ENCODE data around the gene NINL.
"Not testable (repeated sequence)": the region's sequence is repeated elsewhere in the genome, so short reads cannot be mapped to it uniquely, and the experiment has no call there.

Gene NINL

DNA sequence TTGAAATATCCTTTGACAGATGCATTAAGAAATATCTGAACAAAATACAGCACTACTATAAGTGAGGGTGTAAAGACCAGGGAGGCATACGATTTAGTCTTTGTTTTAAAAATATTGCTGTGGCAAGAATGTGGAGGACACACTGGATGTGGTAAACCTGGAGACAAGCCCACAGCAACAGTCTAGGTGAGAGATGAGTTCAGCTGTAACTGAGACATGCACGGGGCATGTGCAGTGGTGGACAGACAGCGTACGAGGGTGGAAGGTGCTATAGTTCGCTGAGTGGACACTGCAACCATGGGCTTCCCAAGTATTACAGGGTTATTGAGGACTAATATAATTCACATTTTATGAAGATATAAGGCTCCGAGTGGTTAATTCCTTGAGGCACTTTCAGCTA is 36.7 kb upstream of the NINL start:
- Histone ChIP-seq H3K4me3 (ENCODE audit: low read length) (0 out of 2 replicates have a peak overlapping the region, but pooled peaks have one; percentile 75), H3K27me3 (ENCODE audit: insufficient read depth, low read length) (peaks cover 24% of the 10 kb centered on the region), H3K27ac (ENCODE audit: low read depth, low read length) (no peak overlapping the region), H3K9ac (ENCODE audit: low read depth, low read length) (no peak overlapping the region), H3K4me1 (ENCODE audit: insufficient read depth, low read length) (peaks cover 20% of the 10 kb centered on the region), H3K9me3 (ENCODE audit: insufficient read depth, low read depth, low read length) (no peaks in the 10 kb centered on the region), H3K36me3 (ENCODE audit: insufficient read depth, low read length) (no peaks in the 10 kb centered on the region)
- 93% methylated on average over 6 of the region's 6 CpGs for WGBS

- no peak overlapping the region for H3K9ac ChIP-seq (ENCODE audit: low read depth, low read length)
- peaks cover 15% of the 10 kb centered on the region; the same call in 1 of the 2 replicates for H3K36me3 ChIP-seq (ENCODE audit: insufficient read depth, low read length)
- no peak overlapping the region for H3K27ac ChIP-seq (ENCODE audit: low read depth, low read length)
- peaks cover 22% of the 10 kb centered on the region for H3K27me3 ChIP-seq (ENCODE audit: insufficient read depth, low read length)
- peaks cover 12% of the 10 kb centered on the region for H3K4me1 ChIP-seq (ENCODE audit: insufficient read depth, low read length)
- WGBS, result 97% methylated on average over 3 of the region's 3 CpGs
- H3K4me3 ChIP-seq (ENCODE audit: low read length), result no peak overlapping the region
- no peaks in the 10 kb centered on the region for H3K9me3 ChIP-seq (ENCODE audit: insufficient read depth, low read depth, low read length)
These were observed 34.2 kb upstream of the NINL start for GRCh38 chr20:25619514-25619913.

- H3K36me3 ChIP-seq (ENCODE audit: insufficient read depth, low read length), result peaks cover 3% of the 10 kb centered on the region; the same call in 1 of the 2 replicates
- WGBS, result 91% methylated on average over 3 of the region's 3 CpGs
- H3K9me3 ChIP-seq (ENCODE audit: insufficient read depth, low read depth, low read length), result no peaks in the 10 kb centered on the region
- no peaks in the 10 kb centered on the region for H3K27me3 ChIP-seq (ENCODE audit: insufficient read depth, low read length)
- no peak overlapping the region for H3K27ac ChIP-seq (ENCODE audit: low read depth, low read length)
- H3K4me3 ChIP-seq (ENCODE audit: low read length), result no peak overlapping the region
- peaks cover 5% of the 10 kb centered on the region; the same call in 1 of the 2 replicates for H3K4me1 ChIP-seq (ENCODE audit: insufficient read depth, low read length)
- H3K9ac ChIP-seq (ENCODE audit: low read depth, low read length), result no peak overlapping the region
These were observed 23.4 kb upstream of the NINL start for GRCh38 chr20:25608774-25609173.

DNA sequence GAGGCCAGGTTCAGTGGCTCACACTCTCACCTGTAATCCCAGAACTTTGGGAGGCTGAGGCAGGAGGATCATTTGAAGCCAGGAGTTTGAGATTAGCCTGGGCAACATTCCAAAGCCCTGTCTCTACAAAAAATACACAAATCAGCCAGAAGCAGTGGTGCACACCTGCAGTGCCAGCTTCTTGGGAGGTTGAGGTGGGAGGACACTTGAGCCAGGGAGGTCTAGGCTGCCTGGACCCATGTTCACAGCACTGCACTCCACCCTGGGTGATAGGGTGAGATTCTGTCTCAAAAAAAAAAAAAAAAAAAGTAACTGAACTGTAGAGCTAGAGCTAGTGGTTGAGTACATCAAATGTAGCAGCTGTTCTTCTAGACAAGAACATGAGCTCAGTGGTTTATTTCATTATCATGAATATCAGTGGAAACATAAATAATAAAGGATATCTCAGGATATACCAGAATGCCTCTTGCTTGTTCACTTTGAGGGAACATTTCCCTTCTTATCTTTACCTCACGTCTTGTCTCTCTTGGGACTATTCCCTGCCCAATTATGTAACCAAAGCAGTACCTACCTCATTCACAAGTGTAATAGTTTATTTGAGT is 20.9 kb upstream of the NINL start:
- H3K4me1 ChIP-seq (ENCODE audit: insufficient read depth, low read length), result peaks cover 5% of the 10 kb centered on the region; the same call in 1 of the 2 replicates
- no peaks in the 10 kb centered on the region for H3K9me3 ChIP-seq (ENCODE audit: insufficient read depth, low read depth, low read length)
- no peak overlapping the region for H3K9ac ChIP-seq (ENCODE audit: low read depth, low read length)
- no peaks in the 10 kb centered on the region for H3K27me3 ChIP-seq (ENCODE audit: insufficient read depth, low read length)
- H3K4me3 ChIP-seq (ENCODE audit: low read length), result no peak overlapping the region
- no peaks in the 10 kb centered on the region for H3K36me3 ChIP-seq (ENCODE audit: insufficient read depth, low read length)
- H3K27ac ChIP-seq (ENCODE audit: low read depth, low read length), result no peak overlapping the region
- WGBS, result 94% methylated on average over 1 of the region's 1 CpG

DNA sequence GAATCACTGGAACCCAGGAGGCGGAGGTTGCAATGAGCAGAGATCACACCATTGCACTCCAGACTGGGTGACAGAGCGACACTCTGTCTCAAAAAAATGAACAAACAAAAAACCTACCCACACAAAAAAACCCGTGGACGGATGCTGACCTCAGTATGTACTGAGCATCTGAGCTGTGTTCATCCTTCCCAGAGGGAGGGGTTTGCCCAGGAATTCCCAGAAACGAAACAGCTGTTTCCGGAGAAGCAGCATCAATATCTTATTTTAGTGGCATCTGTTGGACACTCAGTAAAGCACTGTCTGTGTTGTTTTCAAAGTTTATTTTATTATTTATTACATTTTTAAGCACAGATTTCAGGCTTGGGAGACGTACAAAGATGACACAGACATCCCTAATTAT is 19.8 kb upstream of the NINL start:
- H3K9me3 ChIP-seq (ENCODE audit: insufficient read depth, low read depth, low read length), result no peaks in the 10 kb centered on the region
- H3K27ac ChIP-seq (ENCODE audit: low read depth, low read length), result no peak overlapping the region
- no peak overlapping the region for H3K9ac ChIP-seq (ENCODE audit: low read depth, low read length)
- WGBS, result 92% methylated on average over 6 of the region's 7 CpGs
- no peak overlapping the region for H3K4me3 ChIP-seq (ENCODE audit: low read length)
- no peaks in the 10 kb centered on the region for H3K36me3 ChIP-seq (ENCODE audit: insufficient read depth, low read length)
- H3K27me3 ChIP-seq (ENCODE audit: insufficient read depth, low read length), result no peaks in the 10 kb centered on the region
- peaks cover 5% of the 10 kb centered on the region; the same call in 1 of the 2 replicates for H3K4me1 ChIP-seq (ENCODE audit: insufficient read depth, low read length)

DNA sequence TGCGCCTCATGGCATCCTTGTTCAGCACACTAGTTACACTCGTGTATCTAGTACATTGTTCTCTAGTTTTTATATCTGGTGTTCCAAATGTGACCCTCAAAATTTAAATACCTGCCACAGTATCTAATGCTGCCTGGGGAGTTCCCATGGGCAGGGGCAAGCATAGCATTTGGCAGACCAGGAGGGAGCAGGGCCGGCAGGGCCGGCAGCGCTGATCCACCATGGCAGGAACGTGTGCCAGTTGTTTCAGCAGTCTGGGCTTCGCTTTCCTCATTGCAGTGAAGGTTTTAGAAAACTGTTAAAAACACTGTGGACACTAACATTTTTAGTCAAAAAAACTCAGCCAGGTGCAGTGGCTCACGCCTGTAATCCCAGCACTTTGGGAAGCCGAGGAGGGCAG is 19.3 kb upstream of the NINL start:
- Histone ChIP-seq H3K36me3 (ENCODE audit: insufficient read depth, low read length) (no peaks in the 10 kb centered on the region), H3K27ac (ENCODE audit: low read depth, low read length) (no peak overlapping the region), H3K4me3 (ENCODE audit: low read length) (no peak overlapping the region), H3K9me3 (ENCODE audit: insufficient read depth, low read depth, low read length) (no peaks in the 10 kb centered on the region), H3K9ac (ENCODE audit: low read depth, low read length) (no peak overlapping the region), H3K27me3 (ENCODE audit: insufficient read depth, low read length) (no peaks in the 10 kb centered on the region), H3K4me1 (ENCODE audit: insufficient read depth, low read length) (peaks cover 5% of the 10 kb centered on the region; the same call in 1 of the 2 replicates)
- 95% methylated on average over 9 of the region's 9 CpGs for WGBS

GRCh38 chr20:25602914-25603309 is 17.6 kb upstream of the NINL start:
- not testable (repeated sequence) for H3K36me3 ChIP-seq (ENCODE audit: insufficient read depth, low read length); H3K27me3 ChIP-seq (ENCODE audit: insufficient read depth, low read length); H3K9ac ChIP-seq (ENCODE audit: low read depth, low read length); H3K4me3 ChIP-seq (ENCODE audit: low read length); H3K4me1 ChIP-seq (ENCODE audit: insufficient read depth, low read length); H3K9me3 ChIP-seq (ENCODE audit: insufficient read depth, low read depth, low read length); H3K27ac ChIP-seq (ENCODE audit: low read depth, low read length)
- WGBS, result 95% methylated on average over 7 of the region's 9 CpGs

- not testable (repeated sequence) for H3K36me3 ChIP-seq (ENCODE audit: insufficient read depth, low read length); H3K4me1 ChIP-seq (ENCODE audit: insufficient read depth, low read length); H3K27ac ChIP-seq (ENCODE audit: low read depth, low read length); H3K9ac ChIP-seq (ENCODE audit: low read depth, low read length); H3K27me3 ChIP-seq (ENCODE audit: insufficient read depth, low read length); H3K4me3 ChIP-seq (ENCODE audit: low read length); H3K9me3 ChIP-seq (ENCODE audit: insufficient read depth, low read depth, low read length)
- 95% methylated on average over 36 of the region's 39 CpGs for WGBS
These were observed 17.0 kb upstream of the NINL start for GRCh38 chr20:25602191-25602913.

DNA sequence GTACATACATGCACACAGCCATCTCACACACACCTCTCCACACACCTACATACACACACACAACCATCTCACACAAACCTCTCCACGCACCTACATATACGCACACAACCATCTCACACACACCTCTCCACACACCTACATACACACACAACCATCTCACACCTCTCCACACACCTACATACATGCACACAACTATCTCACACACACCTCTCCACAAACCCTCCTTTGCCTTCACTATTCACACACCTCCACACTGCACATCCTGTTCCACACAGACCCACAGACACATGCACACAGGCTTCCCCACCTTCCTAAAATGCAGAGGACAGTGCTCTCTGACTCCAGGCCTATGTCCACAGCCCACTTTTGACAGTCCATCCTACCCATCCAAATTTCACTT is 16.3 kb upstream of the NINL start:
- 75% methylated on average over 2 of the region's 2 CpGs for WGBS
- Histone ChIP-seq H3K4me1 (ENCODE audit: insufficient read depth, low read length) (no peaks in the 10 kb centered on the region), H3K9ac (ENCODE audit: low read depth, low read length) (no peak overlapping the region), H3K4me3 (ENCODE audit: low read length) (no peak overlapping the region), H3K27me3 (ENCODE audit: insufficient read depth, low read length) (no peaks in the 10 kb centered on the region), H3K27ac (ENCODE audit: low read depth, low read length) (no peak overlapping the region), H3K9me3 (ENCODE audit: insufficient read depth, low read depth, low read length) (no peaks in the 10 kb centered on the region), H3K36me3 (ENCODE audit: insufficient read depth, low read length) (no peaks in the 10 kb centered on the region)

- Histone ChIP-seq H3K4me1 (ENCODE audit: insufficient read depth, low read length) (no peaks in the 10 kb centered on the region), H3K9me3 (ENCODE audit: insufficient read depth, low read depth, low read length) (no peaks in the 10 kb centered on the region), H3K36me3 (ENCODE audit: insufficient read depth, low read length) (no peaks in the 10 kb centered on the region), H3K4me3 (ENCODE audit: low read length) (no peak overlapping the region), H3K9ac (ENCODE audit: low read depth, low read length) (no peak overlapping the region), H3K27me3 (ENCODE audit: insufficient read depth, low read length) (no peaks in the 10 kb centered on the region), H3K27ac (ENCODE audit: low read depth, low read length) (no peak overlapping the region)
- 90% methylated on average over 10 of the region's 10 CpGs for WGBS
These were observed 15.3 kb upstream of the NINL start for GRCh38 chr20:25600632-25601031.

GRCh38 chr20:25592135-25592852 is 7.0 kb upstream of the NINL start:
- Histone ChIP-seq H3K9me3 (ENCODE audit: insufficient read depth, low read depth, low read length) (no peaks in the 10 kb centered on the region), H3K4me3 (ENCODE audit: low read length) (no peak overlapping the region)
- WGBS, result 87% methylated on average over 7 of the region's 9 CpGs

More at GRCh38 chr20:25592135-25592852, 7.0 kb upstream of the NINL start:
- Histone ChIP-seq H3K27ac (ENCODE audit: low read depth, low read length) (no peak overlapping the region), H3K4me1 (ENCODE audit: insufficient read depth, low read length) (no peaks in the 10 kb centered on the region), H3K36me3 (ENCODE audit: insufficient read depth, low read length) (no peaks in the 10 kb centered on the region), H3K9ac (ENCODE audit: low read depth, low read length) (no peak overlapping the region), H3K27me3 (ENCODE audit: insufficient read depth, low read length) (no peaks in the 10 kb centered on the region)

All from HUES64 (cell line).